Keratinocyte (primary cell): Measurements from ENCODE around the gene CREB5. TPM values are rescaled to one million over a fixed set of nuclear protein-coding genes. Genes with fewer than 3 reads are reported as not detected.

Source experiments
- DNase-seq: peaks from one replicate; pipeline ENCODE4 v3.0.0-alpha.2; 2011; ENCODE audit warnings: low read depth, missing footprints, low spot score
- FAIRE-seq: peaks from 2 replicates; lab custom pipeline; 2011; peaks lifted over from hg19 to GRCh38; lab: Jason Lieb, UNC
- H2AFZ ChIP-seq: 2 replicates; pipeline ENCODE4 v1.6.0; 2012; ENCODE audit warnings: low read length, control low read depth, inconsistent platforms; ENCODE audit not compliant: control insufficient read depth
- H3K27ac ChIP-seq: 2 replicates; pipeline ENCODE4 v1.5.1; 2011; ENCODE audit warnings: low read length; ENCODE audit not compliant: control insufficient read depth, insufficient read depth
- H3K27me3 ChIP-seq: 3 replicates; pipeline ENCODE4 v1.6.0; 2011; ENCODE audit warnings: low read length; ENCODE audit not compliant: control insufficient read depth, insufficient read depth; ENCODE audit errors: extremely low read depth
- H3K36me3 ChIP-seq, 2 experiments: 2 replicates in 1 of 2; 3 replicates in 1 of 2; pipeline ENCODE4 v1.5.1; 2011; ENCODE audit warnings: low read length in 2 of 2, mild to moderate bottlenecking in 1 of 2; ENCODE audit not compliant: control insufficient read depth in 2 of 2, insufficient read depth in 2 of 2; ENCODE audit errors: extremely low read depth in 1 of 2
- H3K4me1 ChIP-seq: 3 replicates; pipeline ENCODE4 v1.5.1; 2011; ENCODE audit warnings: low read length; ENCODE audit not compliant: control insufficient read depth, insufficient read depth; ENCODE audit errors: extremely low read depth
- H3K4me2 ChIP-seq: 3 replicates; pipeline ENCODE4 v1.6.0; 2011; ENCODE audit warnings: low read depth, low read length; ENCODE audit not compliant: control insufficient read depth, insufficient read depth; ENCODE audit errors: extremely low read depth
- H3K4me3 ChIP-seq, 3 experiments: fragments of 200-600 bp in 1 of 3; sonication (generic) in 1 of 3; 2 replicates in 2 of 3; 3 replicates in 1 of 3; pipeline ENCODE4 v1.5.1; 2011 to 2016; ENCODE audit warnings: low read length in 3 of 3, mild to moderate bottlenecking in 3 of 3, control low read depth in 2 of 3, inconsistent platforms in 1 of 3, low read depth in 1 of 3, mixed read lengths in 1 of 3, mixed run types in 1 of 3, moderate library complexity in 1 of 3; ENCODE audit not compliant: control insufficient read depth in 2 of 3, insufficient read depth in 2 of 3; ENCODE audit errors: extremely low read depth in 1 of 3
- H3K79me2 ChIP-seq: 2 replicates; pipeline ENCODE4 v1.6.0; 2012; ENCODE audit warnings: low read length; ENCODE audit not compliant: control insufficient read depth, insufficient read depth
- H3K9ac ChIP-seq: 3 replicates; pipeline ENCODE4 v1.6.0; 2011; ENCODE audit warnings: low read length; ENCODE audit not compliant: control insufficient read depth, insufficient read depth; ENCODE audit errors: extremely low read depth
- H3K9me1 ChIP-seq: 3 replicates; pipeline ENCODE4 v1.6.0; 2011; ENCODE audit warnings: low read length; ENCODE audit not compliant: control insufficient read depth, insufficient read depth; ENCODE audit errors: extremely low read depth
- H3K9me3 ChIP-seq: 2 replicates; pipeline ENCODE4 v1.5.1; 2012; ENCODE audit warnings: low read depth, low read length; ENCODE audit not compliant: control insufficient read depth
- H4K20me1 ChIP-seq: 3 replicates; pipeline ENCODE4 v1.6.0; 2011; ENCODE audit warnings: low read length; ENCODE audit not compliant: control insufficient read depth, insufficient read depth; ENCODE audit errors: extremely low read depth
- CTCF ChIP-seq, 3 experiments: IDR thresholded peaks in 1 of 3; conservative IDR thresholded peaks in 1 of 3; optimal IDR thresholded peaks in 1 of 3; 2 replicates in 2 of 3; 3 replicates in 1 of 3; pipeline versions ENCODE3 to v1.5.1; 2011; ENCODE audit warnings: low read length in 3 of 3, mild to moderate bottlenecking in 3 of 3, moderate library complexity in 2 of 3, control low read depth in 1 of 3, inconsistent platforms in 1 of 3; ENCODE audit not compliant: insufficient read depth in 2 of 3; ENCODE audit errors: extremely low read depth in 1 of 3
- EZH2 ChIP-seq: IDR thresholded peaks from one replicate; pipeline ENCODE4 v1.6.1; 2012; ENCODE audit warnings: inconsistent platforms, mild to moderate bottlenecking, low read length, moderate library complexity
- dilution Hi-C: fragments of 300-500 bp; cut with MboI; formaldehyde crosslinking; loops from one replicate; pipeline ENCODE4 v1.7.0; 2020; ENCODE audit warnings: low sequenced_read_pairs; ENCODE audit not compliant: extremely low pct_ligation_motif_present
- polyA plus RNA-seq, 5 experiments: library from polyadenylated mRNA; depleted of rRNA in 3 of 5; stranded (reverse) in 3 of 5; stranded (forward) in 1 of 5; unstranded in 1 of 5; fragments of >200 nt; gene quantifications; 1 replicate in 1 of 5; 2 replicates in 3 of 5; 3 replicates in 1 of 5; pipeline versions ENCODE4 v1.2.1 to v1.2.3, GENCODE V29; 2011 to 2012; ENCODE audit warnings: missing spikeins in 2 of 5, low read depth in 1 of 5, low replicate concordance in 1 of 5

The CREB5 gene
- polyA plus RNA-seq, 1 donor (not counting 4 experiments of a cell fraction or from before 2014, with no cell fraction given), result 7.9 TPM

- no peak for FAIRE-seq
- no peak overlapping the region for H3K4me2 ChIP-seq
- no peak for DNase-seq
- H3K4me3 ChIP-seq, result no peak overlapping the region
- no peaks in the 10 kb centered on the region for H3K4me1 ChIP-seq
- dilution Hi-C loops, result no loop called here
- H4K20me1 ChIP-seq, result no peaks in the 10 kb centered on the region
- H2AFZ ChIP-seq, result no peak overlapping the region
- no peaks in the 10 kb centered on the region for H3K79me2 ChIP-seq
- no peaks in the 10 kb centered on the region for H3K36me3 ChIP-seq
- H3K9me1 ChIP-seq, result no peaks in the 10 kb centered on the region
- no peak for TF ChIP-seq EZH2
- no peak for TF ChIP-seq CTCF (optimal IDR thresholded peaks at IDR 0.05 in 1 of 3, IDR thresholded peaks at IDR 0.05 in 1 of 3, conservative IDR thresholded peaks at IDR 0.05 in 1 of 3; ENCODE audit: extremely low read depth in 1 of 3, insufficient read depth in 2 of 3, low read length in 3 of 3)
- no peak overlapping the region for H3K9ac ChIP-seq
- H3K27ac ChIP-seq, result no peak overlapping the region
- no peaks in the 10 kb centered on the region for H3K9me3 ChIP-seq
- peaks cover 7% of the 10 kb centered on the region for H3K27me3 ChIP-seq
Observed at GRCh38 chr7:28539289-28539981, 127.1 kb downstream of the CREB5 start.

- Histone ChIP-seq H3K9me3 (no peaks in the 10 kb centered on the region), H3K4me1 (no peaks in the 10 kb centered on the region), H3K27ac (no peak overlapping the region), H3K4me2 (no peak overlapping the region), H3K9ac (no peak overlapping the region), H2AFZ (no peak overlapping the region), H3K79me2 (no peaks in the 10 kb centered on the region), H4K20me1 (no peaks in the 10 kb centered on the region), H3K27me3 (peaks cover 12% of the 10 kb centered on the region), H3K4me3 (no peak overlapping the region), H3K36me3 (no peaks in the 10 kb centered on the region), H3K9me1 (no peaks in the 10 kb centered on the region)
- no peak for DNase-seq
- TF ChIP-seq CTCF (optimal IDR thresholded peaks at IDR 0.05 in 1 of 3, IDR thresholded peaks at IDR 0.05 in 1 of 3, conservative IDR thresholded peaks at IDR 0.05 in 1 of 3; ENCODE audit: extremely low read depth in 1 of 3, insufficient read depth in 2 of 3, low read length in 3 of 3) (no peak), EZH2 (no peak)
- dilution Hi-C loops, result no loop called here
- FAIRE-seq, result no peak
Observed at GRCh38 chr7:28542410-28542809, 130.1 kb downstream of the CREB5 start.
